Anterior cingulate cortex (tissue), 58 donors: ENCODE data around the gene KIF6.
A peak's percentile ranks its signal among the peaks of the same experiment; 100 is the strongest.

ENCODE experiments used
- DNase-seq, 58 donors: peaks; one replicate each; lab custom pipeline; 2025; lab: John Stamatoyannopoulos, UW

KIF6 gene

DNA sequence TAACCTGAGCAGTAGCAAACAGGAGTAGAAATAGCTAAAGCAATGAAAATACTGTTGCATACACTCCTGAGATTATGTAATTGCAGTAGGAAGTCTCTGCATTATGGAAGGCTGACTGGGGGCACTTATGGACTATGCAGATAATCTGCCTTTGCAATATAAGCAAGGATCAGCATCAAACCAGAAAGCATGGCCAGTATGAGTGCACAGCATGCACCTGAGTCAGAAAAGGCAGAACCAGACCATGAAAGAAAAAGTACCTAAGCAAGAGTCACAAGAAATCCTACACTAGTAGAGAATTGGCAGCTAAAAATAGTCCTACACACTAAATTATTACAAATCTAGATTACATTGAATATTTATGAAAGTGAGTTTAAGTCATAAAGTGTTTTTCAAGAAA lies 164.3 kb downstream of the KIF6 start:
- no peak for DNase-seq

DNA sequence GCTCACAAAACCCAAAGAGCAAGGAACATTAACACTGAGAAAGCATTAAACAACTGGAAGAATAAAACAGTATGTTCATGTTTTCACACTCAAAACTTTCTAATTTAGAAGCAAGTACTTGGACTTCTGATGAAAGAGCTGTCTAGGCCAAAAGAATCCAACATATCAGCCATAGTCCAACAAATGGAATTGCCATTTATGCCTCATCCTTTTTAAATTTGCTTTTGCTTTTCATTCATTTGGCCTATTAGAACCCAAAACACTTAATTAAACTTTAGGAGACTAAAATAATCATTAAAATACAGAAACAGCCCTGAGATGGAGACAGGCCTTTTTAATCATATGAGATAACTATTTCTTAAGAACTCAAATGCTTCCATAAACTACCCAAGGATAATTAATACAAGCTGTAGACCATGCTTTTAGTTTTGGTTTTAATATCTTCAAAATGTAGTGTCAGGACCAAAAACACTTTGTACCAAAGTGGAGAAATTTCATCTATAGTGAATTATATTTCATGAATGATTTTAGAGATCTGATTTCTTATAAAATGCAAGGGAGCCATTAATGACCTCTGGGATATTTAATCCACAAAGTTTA lies 166.5 kb downstream of the KIF6 start:
- no peak for DNase-seq

DNA sequence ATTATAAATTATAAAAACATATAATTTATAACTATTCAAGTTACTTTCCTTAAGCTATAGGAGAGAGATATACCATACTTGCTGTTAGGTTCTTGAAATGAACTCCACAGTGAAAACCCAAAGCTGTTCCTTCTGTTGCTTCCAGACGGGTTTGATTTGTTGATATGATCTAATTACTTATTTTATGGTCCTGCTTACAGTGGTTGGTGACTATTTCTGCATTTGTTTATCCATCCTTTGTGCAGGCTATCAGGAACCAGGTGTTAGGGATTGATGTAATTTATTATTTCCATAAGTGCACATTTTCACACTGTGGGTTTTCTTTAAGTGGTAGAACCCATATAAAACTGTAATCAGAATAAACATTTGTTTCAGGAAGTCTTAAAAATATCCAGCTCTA lies 167.1 kb downstream of the KIF6 start:
- DNase-seq, result no peak

DNA sequence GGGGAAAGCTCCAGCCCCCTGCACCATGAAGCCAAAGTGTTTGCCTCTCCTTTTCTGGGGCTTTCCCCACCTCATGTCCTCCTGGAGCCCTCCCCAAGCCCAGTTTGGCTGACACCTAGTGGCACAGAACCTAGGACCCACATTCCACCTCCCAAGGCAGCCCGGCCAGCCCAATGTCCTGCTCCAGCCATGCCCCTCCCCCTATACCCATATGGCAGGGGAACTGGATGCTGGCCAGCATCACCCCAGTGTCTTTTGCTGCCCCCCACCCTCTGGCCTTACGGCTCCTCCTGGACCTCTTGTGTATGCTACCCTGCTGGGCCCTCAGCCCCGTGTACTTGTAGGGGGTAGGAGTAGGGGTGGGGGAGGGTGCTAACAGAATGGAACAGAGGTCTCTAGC lies 170.1 kb downstream of the KIF6 start:
- DNase-seq, result no peak

DNA sequence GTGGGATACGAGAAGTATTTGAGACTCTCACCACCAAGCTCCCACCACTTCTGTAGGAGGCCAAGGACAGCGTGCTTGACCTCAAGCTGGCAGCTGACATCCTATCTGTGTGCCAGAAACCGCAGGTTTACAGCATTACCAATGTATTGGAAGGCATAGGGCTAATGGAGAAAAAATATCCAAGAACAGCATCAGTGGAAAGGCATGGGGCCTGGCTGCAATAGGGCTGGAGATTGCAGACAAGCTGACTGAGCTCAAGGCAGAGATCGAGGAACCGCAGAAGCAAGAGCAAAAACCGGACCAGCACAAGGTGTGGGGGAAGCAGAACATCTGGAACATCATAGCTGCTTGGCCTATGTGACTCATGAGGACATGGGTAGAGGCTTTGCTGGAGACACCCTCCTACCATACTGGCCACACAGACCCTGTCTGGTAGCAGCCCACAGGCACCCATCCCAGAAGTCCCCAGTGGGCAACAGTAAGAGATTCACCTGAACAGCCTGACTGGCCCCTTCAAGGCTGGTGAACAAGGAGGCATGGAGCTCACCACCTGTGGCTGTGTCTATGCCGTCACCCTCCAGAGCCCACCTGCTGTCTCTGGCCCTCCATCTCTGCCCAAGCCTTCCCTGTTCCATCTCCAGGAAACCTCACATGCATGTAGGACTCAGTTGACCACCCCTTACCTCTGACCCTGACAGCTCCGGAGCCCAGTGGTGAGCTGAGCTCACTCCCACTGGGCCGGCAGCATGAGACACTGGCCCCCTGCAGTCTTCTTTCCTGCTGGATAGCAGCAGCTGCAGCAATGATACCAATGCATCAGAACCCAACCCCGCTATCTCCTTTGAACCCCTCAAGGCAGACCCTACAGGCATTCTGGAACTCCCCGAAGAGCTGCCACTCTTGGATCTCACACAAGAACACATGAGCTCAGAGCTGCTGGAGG lies 171.1 kb downstream of the KIF6 start:
- DNase-seq, result no peak

DNA sequence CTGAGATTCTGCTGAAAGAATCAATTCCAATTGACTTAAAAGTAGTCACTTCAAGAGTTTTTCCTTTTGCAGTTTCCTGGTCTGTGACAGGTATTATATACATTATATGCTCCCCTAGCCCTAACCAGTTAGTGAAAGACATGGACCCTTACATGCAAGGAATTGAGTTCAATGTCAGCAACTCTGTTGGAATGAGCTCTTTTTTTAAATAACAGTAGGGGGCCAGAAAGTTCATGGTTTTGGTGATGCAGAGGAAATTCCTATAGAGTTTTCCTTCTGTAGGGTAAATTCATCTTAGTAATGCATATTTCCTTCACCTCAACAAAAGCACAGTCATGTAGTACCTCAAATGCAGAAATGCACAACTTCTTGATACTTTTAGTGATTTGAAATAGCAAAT lies 172.2 kb downstream of the KIF6 start:
- DNase-seq, result no peak

DNA sequence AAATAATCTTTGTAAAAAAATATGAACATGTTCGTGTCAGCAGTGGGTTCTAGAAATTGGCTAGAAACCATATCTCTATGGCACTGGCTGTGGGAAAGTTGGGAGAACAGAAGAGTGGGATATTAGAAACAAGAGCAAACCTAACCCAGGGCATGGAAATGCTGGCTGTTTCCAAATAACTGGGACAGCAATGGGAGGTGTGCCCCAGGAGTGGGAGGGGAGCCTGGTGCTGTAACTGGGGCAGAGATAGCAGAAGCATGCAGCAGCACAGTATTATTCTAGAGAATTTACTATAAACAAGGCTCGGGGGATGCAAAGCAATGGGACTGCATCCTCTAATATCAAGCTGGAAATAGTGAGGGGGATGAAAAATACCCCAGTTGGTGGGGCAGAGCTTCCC lies 175.0 kb downstream of the KIF6 start:
- no peak for DNase-seq

DNA sequence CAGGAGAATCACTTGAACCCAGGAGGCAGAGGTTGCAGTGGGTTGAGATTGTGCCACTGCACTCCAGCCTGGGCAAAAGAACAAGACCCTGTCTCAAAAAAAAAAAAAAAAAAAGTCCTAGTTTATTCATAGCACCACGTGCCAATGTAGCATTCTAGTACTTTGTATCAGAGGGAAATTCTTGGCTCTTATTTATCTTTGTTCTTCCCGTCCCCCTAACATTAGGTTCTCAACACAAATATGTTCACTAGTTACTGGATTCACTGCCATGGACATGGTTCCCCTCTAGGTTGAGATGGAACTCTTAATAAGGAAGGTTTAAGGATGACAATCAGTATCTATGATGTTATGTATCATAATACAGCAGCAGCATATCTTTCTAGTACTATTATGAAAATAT lies 178.5 kb downstream of the KIF6 start:
- DNase-seq, result no peak

DNA sequence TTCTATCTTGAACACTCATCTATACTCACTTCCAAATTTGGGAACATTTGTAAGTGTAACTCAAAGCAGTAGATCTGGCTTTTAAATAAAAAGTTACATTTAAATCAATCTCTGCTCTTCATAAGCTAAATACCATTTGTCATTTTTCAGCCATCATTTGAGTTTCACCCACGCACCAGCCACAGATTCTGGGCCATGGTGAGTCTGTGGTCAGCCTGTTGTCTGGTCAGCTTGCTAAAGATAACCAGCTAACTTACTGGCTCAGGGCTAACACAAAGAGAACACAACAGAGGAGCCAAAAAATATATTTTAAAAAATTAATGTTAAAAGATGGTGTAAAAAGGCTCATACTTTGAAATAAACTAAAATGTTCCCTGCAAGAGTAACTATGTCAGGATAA lies 181.3 kb downstream of the KIF6 start:
- no peak for DNase-seq

DNA sequence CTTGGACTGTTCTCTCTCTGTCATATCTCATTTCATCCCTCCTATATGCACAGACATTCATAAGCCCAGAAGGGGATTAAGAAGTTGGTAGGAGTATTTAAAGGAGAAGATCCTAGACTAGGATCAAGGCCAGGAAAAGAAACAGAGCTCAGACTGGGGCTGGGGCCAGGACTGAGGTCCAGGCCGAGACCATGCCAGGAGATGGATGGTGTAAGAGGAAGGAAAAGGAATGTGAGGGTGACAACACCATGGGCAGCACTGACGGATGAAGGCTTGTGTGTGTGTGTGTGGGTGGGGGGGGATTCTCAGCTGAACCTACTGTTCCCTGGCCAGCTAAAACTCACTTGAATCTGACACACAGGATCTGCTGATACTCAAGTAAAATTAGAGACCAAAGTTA lies 182.1 kb downstream of the KIF6 start:
- DNase-seq, result no peak

DNA sequence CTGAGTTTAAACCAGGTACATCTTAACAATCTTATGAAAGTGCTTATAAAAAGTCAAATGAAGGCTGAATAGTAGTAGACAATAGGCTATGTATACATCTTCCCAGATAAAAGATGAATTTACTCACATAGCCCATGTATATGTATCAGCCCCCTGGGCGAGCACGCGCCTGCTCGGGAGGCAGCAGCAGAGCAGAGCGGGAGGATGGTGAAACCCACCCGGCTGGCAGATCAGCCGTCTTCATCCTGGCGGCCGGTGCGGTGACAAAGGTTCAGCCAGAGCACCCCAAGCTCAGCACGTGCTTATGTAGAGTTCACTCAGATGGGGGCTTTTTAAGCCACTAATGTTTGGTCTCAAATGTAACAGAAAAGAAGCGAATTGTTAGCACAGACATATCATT lies 184.8 kb downstream of the KIF6 start:
- DNase-seq, result no peak

DNA sequence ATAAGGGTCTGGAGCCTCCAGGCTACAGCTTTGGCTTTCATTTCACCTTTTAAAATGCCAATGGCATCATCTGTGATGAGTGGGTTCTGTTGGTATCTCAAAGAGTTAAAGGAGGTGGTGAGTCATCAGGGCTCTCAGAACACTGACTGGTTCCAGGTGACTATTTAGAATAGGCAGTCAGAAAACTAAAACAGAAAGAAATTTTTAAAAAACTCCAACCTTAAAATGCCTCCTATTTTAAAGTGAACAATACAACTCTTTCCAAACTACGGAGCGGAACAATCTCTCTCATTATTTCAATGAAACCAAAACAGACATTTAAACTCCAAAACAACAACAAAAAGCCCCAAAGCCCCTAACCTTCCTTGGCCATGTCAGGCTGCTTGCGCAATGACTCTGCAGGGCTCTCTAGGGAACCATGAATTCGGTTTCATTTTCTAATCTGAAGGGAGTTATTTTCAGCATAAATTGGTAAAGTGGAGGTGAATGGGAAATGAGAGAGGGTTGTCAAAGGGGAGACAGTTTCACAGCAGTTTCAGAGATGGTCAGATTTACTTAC lies 194.9 kb downstream of the KIF6 start:
- no peak for DNase-seq

DNA sequence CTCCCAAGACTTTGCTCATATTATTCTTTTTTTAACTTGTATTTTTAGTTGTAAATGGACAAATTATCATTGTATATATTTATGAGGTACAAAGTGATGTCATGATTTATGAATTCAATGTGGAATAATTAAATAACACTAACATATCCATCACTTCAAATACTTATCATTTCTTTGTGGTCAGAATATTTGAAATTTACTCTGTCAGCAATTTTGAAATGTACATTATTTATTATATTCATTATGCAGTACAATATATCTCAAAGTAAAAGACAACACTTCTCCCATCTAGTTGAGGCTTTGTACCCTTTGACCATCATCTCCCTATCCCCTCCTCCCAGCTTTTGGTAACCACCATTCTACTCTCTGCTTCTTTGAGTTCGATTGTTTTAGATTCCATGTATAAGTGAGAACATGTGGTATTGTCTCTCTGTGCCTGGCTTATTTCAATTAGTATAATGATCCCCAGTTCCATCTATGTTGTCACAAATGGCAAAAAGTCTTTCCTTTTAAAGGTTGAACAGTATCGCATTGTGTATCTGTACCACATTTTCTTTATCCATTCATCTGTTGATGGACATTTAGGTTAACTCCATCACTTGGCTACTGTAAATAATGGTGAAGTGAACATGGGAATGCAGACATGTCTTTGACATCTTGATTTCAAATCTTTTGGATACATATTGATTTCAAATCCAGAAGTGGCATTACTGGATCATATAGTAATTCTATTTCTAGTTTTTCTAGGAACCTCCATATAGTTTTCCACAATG lies 197.2 kb downstream of the KIF6 start:
- DNase-seq, result no peak

DNA sequence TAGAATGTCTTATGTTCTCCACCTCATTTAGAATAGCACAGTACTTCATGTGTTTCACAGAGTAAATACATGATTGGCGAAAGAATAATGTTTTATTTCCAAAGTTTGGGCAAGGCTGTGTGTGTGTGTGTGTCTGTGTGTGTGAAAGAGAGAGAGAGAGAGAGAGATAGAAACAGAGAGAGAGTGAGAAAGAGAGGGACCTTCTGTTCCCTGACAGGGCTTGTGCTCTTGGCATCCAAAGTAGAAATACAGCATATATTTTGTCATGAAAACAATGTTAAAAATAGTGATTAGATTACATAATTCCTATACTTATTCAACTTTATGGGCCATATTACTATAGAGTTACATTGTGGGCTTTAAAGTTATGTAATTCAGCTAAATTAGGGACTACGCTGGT lies 201.2 kb downstream of the KIF6 start:
- no peak for DNase-seq

DNA sequence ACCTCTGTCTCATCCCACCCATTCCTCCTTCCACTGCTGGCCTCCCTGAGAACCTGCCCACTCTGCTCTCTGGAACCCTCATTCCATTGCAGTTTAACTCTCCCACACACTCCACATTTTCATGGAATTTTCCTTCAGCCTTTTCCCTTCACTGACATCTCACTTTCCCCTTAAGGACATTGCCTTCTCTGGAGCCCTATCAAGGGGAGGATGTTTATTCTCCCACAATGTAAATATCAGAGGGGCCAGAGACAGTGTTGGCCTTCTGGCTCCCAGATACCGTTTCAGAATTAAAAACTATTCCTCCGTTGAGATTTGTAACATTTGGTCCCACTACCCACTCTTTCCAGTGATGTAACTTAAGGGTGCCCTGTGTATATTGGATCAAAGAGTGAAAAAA lies 203.2 kb downstream of the KIF6 start:
- DNase-seq, result no peak

DNA sequence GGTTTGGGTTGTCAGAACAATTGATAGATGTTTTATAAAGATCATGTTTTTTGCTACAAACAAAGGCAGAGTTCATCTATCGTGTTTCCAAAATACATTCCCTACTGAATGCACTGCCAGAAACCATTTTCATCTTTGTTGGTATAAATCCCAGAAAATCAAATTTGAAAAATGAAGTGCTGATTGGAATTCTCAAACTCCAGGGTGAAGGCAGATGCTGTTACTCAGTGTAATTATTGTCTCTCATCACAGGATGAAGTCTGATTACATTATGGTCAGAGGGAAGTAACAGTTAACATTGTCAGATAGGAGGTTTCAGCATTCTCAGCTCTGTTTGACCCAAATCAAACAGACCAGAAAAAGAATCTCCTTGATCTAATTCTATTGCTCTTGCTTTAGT lies 204.3 kb downstream of the KIF6 start:
- no peak for DNase-seq

DNA sequence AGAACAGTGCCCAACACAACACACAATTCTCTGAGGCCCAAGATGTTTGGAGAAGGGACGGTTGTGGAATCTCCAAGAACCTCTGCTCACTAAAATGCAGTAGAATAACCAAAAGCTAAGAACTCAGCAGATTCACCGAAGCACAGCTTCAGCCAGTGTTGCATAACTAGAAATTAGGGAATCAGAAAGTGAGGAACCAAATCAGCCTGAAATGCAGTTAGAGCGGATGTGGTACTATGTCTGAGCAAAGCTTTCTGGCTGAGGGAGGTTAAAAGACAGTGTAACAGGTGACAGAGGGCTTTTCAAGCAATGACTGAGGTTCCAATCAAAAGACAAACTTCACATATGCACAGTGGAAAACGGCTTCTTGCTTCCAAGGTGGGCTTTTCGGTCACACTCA lies 204.8 kb downstream of the KIF6 start:
- peak in 3 of 58 donors; percentile 1 to 5 (median 3) for DNase-seq

DNA sequence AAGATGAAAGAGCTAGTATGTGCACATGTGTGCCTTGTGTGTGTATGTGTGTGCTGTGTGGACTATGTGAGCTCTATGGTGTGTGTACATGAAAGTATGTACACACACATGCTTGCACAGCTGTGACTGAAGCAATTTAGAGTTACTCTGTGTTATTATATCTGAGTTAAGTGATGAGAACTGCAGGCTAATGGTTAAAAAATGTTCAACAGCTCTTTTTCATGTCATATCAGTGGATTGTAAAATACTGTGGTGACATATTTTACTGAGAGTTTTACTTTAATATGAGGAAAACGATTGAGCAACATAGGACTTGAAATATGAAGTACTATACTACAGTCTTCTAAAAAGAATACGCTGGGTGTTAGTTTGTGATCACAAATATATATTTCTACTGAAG lies 207.0 kb downstream of the KIF6 start:
- DNase-seq, result no peak

DNA sequence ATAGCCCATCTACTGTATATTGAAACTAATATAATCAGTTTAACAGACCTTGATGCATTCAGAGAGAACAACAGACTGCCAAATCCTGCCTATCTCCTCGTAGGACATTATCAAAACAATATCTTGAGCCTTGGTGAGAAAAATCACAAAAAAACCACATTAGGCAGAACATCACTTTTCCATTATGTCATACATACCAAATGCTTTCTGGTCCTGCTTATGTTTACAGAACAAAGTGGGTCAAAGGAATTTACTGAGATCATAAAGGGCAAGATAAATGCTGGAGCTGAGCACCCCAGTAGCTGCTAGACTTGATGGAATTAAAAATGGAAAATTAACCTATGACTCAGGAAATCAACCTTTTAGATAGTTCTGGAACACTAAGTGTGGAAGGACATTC lies 207.5 kb downstream of the KIF6 start:
- DNase-seq, result no peak

DNA sequence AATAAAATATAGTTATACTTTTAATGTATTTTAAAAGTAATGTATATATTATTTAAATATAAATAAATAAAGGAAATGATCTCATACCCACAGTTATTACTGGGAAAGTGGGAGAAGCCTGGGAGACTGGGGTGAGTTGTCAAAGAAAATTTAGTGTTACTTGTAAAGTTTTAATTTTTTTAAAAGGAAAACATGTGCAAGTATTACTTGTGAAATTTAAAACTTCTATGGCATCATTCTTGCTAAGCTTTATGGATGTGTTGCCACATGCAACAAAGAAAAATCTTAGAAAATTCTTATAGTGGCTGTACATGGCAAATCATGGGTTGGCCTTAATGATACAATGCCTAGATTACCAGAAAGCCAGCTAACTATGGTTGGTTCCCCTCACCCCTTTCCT lies 208.7 kb downstream of the KIF6 start:
- DNase-seq, result no peak

DNA sequence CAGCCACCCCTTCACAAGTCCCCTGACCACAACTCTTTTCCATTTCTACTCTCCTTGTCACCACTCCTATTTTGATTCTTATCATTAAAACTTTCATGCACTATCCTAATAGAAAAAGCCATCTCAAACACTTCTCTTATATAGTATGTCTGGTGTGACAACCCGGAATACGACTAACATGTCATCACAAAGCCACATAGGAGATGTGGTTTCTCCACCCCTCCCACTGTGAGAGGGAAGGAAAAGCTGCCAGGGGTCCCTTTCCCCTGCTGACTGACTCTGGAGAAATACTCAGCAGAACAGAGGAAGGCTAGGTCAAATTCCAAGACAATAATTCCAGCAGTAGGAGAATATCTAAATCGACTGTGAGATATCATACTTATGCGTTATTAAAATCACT lies 209.7 kb downstream of the KIF6 start:
- no peak for DNase-seq
